ENCODE results near the gene TBPL1. TPM values are rescaled to one million over a fixed set of nuclear protein-coding genes. Genes with fewer than 3 reads are reported as not detected.

TBPL1 gene
- total and polyA plus RNA-seq, 9 of the 15 experiments (the other 6 are each of a cell fraction or from before 2014, with no cell fraction given), result 78.1 to 152 (median 107) TPM

DNA sequence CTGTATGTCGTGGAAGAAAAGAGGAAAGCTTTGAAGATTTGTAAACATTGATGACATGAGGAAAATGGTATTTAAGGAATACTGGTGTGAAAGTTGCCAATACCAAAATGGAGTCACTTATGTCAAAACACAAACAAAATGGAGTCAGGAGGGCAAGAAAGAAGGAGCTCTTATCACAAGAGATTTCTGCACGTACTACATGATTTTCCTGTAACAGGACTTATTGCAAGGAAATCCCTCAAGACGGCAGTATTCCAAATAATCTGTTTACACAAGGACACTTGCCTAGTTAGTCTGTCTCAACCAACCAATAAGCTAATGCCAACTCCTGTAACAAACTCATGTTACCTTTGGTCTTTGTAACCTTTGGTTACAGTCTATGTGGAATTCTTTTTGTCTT lies 69.6 kb downstream of the TBPL1 start (continued):
- TF ChIP-seq, protein P1, sequence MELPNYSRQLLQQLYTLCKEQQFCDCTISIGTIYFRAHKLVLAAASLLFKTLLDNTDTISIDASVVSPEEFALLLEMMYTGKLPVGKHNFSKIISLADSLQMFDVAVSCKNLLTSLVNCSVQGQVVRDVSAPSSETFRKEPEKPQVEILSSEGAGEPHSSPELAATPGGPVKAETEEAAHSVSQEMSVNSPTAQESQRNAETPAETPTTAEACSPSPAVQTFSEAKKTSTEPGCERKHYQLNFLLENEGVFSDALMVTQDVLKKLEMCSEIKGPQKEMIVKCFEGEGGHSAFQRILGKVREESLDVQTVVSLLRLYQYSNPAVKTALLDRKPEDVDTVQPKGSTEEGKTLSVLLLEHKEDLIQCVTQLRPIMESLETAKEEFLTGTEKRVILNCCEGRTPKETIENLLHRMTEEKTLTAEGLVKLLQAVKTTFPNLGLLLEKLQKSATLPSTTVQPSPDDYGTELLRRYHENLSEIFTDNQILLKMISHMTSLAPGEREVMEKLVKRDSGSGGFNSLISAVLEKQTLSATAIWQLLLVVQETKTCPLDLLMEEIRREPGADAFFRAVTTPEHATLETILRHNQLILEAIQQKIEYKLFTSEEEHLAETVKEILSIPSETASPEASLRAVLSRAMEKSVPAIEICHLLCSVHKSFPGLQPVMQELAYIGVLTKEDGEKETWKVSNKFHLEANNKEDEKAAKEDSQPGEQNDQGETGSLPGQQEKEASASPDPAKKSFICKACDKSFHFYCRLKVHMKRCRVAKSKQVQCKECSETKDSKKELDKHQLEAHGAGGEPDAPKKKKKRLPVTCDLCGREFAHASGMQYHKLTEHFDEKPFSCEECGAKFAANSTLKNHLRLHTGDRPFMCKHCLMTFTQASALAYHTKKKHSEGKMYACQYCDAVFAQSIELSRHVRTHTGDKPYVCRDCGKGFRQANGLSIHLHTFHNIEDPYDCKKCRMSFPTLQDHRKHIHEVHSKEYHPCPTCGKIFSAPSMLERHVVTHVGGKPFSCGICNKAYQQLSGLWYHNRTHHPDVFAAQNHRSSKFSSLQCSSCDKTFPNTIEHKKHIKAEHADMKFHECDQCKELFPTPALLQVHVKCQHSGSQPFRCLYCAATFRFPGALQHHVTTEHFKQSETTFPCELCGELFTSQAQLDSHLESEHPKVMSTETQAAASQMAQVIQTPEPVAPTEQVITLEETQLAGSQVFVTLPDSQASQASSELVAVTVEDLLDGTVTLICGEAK (IDR thresholded peaks at IDR 0.05), result no peak
- TF ChIP-seq, protein P1 (CRISPR knock-in tag; IDR thresholded peaks at IDR 0.05), result no peak
- TF ChIP-seq ZSCAN32 (CRISPR knock-in tag; IDR thresholded peaks at IDR 0.05) (peak; percentile 54; the same call in 1 of the 2 replicates), CCNT2 (IDR thresholded peaks at IDR 0.05; ENCODE audit: borderline replicate concordance, extremely low read depth, insufficient read length, low read depth, low read length) (no peak), ZNF766 (CRISPR knock-in tag; conservative IDR thresholded peaks at IDR 0.05) (peak; percentile 73), HNRNPH1 (optimal IDR thresholded peaks at IDR 0.05; ENCODE audit: low read depth, low read length) (no peak), ZNF431 (CRISPR knock-in tag; IDR thresholded peaks at IDR 0.05) (no peak), TAF15 (IDR thresholded peaks at IDR 0.05; ENCODE audit: low read depth, low read length) (no peak), E2F1 (CRISPR knock-in tag; IDR thresholded peaks at IDR 0.05) (no peak), CREBBP (IDR thresholded peaks at IDR 0.05; ENCODE audit: low read depth, low read length) (no peak), CBX8 (IDR thresholded peaks at IDR 0.05; ENCODE audit: borderline replicate concordance, extremely low read depth, low read depth, low read length, poor library complexity, severe bottlenecking) (no peak), ZNF449 (CRISPR knock-in tag; IDR thresholded peaks at IDR 0.05) (peak; percentile 94), CBX2 (IDR thresholded peaks at IDR 0.05; ENCODE audit: insufficient read depth, low read length, poor library complexity, severe bottlenecking) (no peak)

Data from K562 (cell line).